ENCODE results near the gene STK24.

Gene STK24

DNA sequence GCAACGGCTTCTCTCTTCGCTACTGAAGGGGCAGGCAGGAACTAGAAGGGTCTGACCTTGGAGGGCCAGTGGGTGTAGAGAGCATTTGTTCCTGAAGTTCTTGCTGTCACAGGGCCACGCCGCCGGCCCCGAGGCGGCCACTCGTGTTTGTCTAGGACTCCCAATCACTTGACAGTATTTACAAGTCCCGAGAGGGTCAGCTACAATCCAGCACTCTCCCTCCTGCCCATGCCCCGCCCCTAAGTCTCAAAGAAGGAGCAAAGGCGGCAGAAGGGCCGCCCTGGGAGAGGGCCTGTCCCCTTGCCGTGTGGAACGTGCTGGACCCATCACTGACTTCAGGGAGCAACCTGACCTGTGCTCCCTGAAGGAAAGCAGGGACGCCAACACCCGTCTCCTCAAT is 118.5 kb downstream of the STK24 start:
- TF ChIP-seq, protein P1, sequence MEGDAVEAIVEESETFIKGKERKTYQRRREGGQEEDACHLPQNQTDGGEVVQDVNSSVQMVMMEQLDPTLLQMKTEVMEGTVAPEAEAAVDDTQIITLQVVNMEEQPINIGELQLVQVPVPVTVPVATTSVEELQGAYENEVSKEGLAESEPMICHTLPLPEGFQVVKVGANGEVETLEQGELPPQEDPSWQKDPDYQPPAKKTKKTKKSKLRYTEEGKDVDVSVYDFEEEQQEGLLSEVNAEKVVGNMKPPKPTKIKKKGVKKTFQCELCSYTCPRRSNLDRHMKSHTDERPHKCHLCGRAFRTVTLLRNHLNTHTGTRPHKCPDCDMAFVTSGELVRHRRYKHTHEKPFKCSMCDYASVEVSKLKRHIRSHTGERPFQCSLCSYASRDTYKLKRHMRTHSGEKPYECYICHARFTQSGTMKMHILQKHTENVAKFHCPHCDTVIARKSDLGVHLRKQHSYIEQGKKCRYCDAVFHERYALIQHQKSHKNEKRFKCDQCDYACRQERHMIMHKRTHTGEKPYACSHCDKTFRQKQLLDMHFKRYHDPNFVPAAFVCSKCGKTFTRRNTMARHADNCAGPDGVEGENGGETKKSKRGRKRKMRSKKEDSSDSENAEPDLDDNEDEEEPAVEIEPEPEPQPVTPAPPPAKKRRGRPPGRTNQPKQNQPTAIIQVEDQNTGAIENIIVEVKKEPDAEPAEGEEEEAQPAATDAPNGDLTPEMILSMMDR (IDR thresholded peaks at IDR 0.05): no peak

DNA sequence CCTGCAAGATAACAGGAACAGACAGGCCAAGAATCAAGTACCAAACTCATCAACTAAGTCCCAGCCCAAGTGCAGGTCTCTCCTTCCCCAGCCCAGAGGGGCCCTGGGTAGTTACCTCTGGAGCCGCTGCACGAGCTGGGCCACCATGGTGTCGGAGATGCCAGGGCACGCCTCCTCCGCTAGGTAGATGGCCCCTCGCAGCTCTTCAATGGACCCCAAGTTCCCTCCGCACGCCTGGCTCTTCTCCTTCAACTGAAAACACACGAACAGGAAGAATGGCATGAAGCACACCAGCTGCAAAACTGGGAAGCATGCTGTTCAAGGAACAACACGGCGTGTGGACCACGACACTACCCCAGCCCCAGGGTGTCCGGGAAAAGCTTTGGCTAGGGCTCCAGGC is 119.9 kb downstream of the STK24 start:
- TF ChIP-seq, protein P1 (IDR thresholded peaks at IDR 0.05): no peak

DNA sequence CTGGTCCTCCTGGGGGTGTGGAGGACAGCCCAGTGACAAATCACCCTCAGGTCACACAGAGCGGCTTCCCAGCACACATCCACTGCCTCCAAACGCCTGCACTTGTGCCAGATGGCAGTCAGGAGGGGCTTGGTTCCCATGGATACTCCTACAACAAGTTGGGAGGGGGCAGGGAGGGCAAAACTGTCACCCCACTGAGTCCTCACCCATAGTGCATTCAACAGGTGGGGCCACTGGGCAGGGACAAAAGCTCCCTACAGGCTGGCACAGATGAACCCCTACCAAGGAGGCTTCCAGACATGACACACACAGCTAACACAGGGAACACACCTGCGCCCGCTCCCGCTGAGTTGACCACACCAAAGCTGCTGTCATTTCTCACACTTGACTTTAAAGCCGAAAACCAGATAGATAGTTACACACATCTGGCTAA is 120.5 kb downstream of the STK24 start:
- TF ChIP-seq, protein P1 (IDR thresholded peaks at IDR 0.05): no peak

DNA sequence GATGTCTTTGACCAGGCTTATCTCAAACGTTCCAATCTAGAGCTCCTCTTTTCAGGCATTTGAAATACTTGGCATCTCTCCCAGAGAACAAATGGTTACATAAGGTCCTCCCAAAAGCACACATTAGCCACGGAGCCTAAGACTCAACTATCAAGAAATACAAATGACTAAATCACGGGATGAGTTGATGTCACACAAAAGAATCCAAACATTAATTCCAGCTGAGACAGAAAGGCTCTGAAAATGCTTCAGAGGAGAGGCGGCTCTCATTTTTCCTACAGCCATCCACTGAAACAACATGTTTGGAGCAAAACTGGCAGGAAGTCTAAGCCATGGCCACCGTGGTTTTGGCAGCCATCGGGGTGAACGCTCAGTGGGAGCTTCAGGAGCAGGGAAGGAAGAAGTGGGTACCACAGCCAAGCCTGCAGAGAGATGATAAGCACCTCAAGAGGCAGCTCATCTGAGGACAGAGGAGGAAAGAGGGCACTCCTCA is 122.5 kb downstream of the STK24 start:
- TF ChIP-seq, protein P1 (IDR thresholded peaks at IDR 0.05): no peak

DNA sequence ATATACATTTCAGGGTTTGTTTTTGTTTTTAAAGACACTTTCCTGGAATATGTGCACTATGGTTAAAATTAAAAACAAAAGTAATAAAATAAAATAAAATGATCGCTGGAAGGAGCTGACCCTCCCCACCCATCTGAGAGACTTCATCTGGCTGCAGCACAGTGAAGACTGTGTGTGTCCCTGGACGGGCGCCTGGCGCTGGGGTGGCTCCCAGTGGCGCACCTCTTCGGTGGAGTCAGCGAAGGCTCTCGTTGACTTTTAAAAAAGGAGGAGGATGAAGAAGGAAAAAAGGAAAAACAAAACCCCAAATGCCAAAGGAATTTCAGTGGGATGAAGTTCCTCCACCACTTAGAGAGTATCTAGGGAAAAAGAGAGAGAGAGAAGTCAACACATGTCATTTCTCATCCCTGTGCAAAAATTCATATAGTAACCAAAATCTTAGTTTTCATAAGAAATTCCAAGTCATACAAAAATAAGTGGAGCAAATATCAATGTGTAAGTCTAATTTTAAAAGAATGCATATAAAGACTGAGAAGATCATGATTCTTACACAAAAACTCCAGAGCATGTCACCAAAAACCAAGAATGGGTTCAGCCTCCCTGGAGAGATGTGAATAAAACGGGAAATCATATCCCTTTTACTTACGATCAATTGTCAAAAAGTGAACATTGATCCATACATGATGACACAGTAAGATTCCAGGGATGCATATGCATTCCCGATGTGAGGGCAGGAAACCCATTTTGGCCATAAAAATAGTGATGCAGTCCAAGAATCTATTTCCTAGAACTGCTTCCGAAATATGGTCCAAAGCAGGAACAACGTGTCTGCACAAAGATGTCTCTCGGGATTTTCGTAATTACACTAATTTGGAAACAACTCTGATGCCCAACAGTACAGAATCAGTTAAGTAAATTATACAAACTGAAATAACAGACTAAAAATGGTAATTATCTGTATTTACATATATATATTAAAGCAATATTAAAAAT is 123.8 kb downstream of the STK24 start:
- TF ChIP-seq, protein P1 (IDR thresholded peaks at IDR 0.05): no peak

DNA sequence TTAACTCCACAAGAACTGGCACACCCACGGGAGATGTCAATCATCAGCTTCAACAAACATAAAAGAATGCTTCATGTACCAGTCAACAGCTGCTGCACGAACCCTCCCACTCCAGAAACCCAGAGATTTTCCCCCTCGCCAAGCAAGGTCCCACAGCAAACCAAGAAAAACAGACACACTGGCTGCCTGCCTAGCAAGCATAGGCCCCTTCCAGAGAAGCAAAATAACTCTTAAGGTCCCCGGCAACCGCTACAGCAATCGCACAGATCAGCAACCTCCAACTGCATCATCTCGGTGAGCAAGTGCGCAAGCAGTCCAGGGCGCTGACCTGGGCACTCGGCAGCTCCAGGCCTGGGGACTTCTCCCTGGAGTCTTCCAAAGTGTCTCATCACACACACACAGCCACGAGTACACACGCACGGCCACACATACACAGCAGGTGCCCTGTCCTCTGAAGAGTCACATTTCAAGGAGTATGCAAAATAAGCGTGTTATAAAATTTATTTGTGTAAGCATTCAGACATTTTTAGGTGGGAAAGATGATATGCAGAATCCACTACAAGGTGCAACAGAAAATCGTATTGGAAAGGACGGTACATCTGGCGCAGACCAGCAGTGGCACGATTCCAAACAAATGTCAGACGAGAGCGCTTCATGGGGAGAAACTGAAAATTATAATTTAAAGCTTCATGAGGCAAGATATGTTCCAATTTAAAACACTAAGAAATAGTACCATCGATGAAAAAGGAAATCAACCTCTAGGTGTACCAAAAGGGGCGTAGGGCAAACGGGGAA is 125.0 kb downstream of the STK24 start:
- TF ChIP-seq, protein P1 (IDR thresholded peaks at IDR 0.05): no peak

DNA sequence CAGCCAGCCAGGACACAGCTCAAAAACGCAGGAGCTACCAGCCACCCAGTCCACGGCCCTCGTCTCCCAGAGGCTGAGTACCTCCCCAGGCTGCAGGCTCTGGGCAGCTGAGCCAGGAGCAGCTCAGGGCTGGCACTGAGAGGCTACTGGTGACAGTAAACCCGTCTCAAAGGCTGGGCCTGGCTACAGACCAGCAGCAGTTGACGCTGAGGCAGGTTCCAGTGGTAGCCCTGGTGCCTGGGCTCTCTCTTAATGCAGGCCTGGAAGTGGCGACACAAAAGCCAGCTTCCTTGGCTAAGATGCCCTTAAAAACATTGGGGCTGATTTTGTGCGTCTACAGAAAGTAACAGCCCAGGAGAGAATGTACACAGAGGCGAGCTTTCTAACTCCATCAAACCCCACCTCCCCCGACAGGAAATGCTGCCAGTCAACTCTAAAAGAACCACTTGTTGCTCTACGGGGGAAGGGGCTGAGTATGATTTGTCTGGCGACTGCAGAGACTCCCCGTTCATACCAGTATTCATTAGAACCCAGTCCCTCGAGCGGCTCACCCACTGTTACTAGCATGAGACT is 126.3 kb downstream of the STK24 start:
- TF ChIP-seq, protein P1 (IDR thresholded peaks at IDR 0.05): no peak
